SIG-M5 treated with dmso at 0.1 percent for 504 hours (cell line): ENCODE measurements around the gene GALNT18.

Experiments used
- DNase-seq: peaks from one replicate; lab custom pipeline; 2025; ENCODE audit not compliant: unreplicated experiment; lab: John Stamatoyannopoulos, UW

The GALNT18 gene

DNA sequence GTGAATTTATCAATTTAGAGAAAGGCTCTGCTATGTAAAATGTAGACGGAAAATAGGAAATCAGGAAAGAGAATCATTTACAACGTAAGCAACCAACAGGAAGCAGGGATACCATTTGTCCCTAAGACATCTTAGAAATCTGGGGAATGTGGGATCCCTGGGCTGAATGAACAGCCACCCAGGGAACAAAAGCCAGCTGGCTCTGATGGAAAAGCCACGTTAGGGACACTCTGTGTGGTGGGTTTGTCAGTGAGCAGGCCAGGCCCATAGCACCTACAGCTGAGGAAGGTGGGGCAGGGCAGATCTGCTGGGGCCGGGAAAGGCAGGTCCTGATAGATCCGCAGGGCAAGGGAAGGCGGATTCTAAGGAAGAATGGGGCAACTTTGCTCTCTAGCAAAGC is 181.7 kb downstream of the GALNT18 start:
- DNase-seq = no peak

DNA sequence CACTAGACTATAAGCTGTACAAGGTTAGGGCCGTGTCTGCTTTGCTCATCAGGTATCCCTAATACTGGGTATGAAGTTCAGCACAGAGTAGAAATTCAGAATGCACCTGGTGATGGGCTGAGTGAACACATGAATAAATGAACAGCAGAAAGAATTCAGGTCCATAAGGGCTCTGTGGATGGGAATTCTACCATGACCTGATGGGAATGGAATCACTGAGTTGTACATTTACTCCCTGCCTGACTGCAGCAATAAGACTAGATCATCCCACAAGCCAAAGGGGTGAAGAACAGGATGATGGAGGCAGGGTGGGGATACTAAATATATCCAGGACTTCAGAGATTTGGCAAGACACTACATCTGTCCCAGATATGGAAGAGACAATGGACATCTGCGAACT is 182.2 kb downstream of the GALNT18 start:
- no peak for DNase-seq

DNA sequence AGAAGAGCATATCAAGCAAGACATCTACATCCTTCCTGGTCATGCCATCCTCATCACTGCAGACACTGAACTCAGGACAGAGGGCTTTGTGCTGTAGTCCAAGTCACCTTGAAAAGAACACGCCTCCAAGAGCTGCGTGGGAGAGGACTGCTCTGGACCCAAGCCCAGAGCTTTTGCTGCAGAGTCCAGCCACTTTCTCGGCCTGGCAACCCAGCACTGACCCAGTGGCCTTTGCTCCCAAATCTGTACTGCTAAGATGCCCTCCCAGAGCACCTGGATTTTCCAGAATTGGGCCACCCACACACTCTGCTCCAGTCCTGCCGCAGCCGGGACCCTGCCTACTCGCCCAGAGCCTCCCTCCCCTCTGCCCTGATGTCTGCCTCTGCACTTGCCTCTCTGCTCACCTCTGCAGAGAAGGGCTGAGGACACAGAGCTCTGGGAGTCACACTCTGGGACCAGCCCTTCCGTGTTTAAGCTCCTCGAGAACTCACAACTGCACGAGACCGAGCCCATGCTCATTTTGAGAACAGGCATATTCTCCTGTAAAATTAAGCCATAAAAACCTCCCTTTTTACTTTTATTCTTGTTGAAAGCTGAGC is 185.0 kb downstream of the GALNT18 start:
- DNase-seq = no peak

DNA sequence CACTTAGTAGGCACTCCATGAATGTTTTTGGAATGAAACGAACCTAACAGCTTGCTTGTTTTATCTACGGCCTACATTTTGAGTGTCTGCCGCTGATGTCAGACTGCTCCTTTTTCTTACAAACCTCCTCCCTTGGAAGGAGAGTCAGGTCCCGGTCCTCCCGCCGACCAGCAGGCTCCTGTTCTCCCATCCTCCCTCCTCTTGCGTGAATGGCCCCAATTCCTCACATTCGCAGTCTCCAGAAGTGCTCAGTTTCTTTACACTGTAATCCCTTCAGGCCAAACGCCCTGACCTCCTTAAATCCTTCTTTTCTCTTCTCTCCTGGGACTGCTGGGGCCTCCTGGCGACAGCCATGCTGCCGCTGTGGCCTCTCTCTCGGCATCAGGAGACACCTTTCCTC is 186.2 kb downstream of the GALNT18 start:
- DNase-seq = no peak

DNA sequence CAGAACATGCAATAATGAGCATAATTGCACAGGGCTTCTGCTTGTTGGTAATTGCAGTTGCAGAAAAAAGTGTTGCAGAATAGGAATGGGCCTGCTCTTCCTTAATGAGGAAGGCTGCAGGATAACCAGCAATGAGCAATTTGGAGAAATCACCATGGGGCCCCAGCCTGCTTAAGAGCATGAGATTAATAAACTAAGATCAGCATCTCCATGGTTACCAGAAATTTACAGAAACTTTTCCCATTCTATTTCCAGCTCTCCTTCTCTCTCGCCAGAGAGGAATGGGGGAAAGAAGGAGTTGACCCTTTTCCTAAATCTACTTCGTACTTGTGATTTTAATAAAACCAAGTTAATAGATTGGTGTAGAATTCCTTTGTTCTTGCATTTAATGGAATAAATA is 187.8 kb downstream of the GALNT18 start:
- no peak for DNase-seq

DNA sequence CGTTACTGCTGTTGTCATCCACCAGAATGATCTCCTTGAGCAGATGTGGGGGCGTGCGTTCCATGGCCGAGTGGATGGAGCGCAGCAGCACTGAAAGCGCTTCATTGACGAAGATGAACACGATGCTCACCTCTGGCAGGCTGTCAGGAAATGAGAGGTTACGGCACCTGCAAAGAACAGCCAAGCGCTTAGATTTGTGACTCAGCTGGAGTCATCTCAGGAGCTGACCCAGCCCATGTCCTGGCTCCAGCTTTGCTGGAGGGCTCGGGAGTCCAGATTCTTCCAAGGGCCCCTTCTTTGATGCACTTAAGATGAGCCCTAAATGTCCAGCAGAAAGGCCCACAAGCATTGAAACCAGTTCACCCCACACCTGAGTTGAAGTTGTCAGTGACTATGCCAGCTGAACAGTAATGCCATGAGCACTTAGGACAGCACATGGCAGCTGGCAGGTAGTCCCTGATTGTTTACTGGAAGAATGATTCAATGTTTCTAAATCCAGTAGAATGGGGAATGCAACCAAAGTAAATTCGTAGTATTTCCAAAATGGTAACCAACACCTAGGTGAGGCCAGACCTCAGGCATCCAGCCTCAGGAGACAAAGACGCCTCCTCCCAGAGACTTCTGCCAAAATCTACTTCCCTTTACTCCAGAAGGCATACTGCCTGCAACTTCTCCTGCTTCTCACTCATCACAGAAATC is 189.0 kb downstream of the GALNT18 start:
- no peak for DNase-seq

DNA sequence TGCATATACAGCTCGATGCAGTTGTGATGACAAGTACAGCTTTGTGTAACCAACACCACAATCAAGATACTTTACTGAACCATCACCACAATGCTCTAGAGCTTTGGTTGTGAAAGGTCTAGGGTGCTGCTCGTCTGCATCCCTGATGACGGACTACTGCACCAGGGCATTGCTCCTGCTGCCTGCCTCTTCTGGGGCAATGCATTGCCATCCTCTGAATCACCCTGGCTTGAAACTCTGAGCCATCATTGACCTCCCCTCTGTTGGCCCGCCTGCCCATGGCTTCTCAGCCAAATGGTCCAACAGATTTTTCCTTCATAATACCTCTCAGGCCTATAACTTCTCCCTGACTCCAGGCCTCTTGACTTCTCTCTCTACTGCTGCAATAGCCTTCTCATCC is 191.4 kb downstream of the GALNT18 start:
- DNase-seq = no peak

DNA sequence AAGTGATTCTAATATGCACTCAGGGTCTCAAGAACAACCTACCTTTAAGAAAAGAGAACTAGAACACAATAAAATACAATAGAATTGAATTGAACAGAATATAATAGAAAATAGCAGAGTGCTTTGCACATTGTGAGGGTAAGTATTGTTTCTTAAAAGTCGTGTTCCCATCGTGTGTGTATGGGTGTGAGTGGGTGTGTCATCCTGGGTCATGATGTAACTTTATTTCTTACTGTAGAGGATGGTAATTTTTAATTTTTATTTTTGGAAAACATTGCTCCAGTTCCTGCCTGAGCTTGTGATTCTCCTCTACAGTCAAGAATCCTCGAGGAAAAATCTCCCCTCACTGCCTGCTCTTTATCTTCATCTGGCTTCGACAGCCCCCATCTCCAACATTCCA is 193.1 kb downstream of the GALNT18 start:
- DNase-seq = no peak

DNA sequence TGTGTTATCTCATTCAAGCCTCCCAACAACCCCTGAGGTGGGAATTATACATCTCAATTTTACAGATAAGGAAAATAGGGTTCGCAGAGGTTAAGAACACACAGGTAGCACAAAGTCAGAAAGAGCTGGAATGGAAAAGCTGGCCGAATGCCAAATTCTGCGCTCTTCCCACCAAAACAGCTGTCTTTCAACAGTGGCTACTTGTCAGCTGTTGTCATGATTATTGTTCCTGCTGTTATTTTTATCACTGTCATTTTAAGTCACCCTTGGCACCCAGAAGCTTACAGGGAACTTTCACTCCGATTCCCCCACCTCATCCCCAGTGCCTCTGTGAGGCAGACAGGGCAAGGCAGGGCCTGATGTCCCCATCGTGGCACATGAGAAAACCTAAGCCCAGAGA is 194.3 kb downstream of the GALNT18 start:
- DNase-seq = no peak

DNA sequence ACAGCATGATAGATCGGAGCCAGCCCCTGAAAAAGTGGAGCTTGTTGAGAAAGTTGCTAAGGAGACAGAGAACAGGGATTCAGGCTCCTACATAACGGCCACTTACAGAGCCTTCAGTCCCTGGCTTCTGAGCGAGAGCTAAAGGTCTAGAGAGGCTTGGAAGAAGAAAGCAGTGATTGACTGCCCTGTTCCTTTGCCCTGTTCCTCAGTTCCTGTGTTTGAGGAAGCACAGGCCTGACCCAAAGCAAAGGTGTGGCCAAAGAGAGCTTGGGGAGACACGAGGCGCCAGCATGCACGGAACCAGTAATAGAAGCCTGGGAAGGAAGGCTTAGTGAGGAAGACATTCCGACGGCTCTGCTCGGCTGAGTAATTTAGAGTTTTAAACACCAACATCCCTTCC is 194.7 kb downstream of the GALNT18 start:
- no peak for DNase-seq

DNA sequence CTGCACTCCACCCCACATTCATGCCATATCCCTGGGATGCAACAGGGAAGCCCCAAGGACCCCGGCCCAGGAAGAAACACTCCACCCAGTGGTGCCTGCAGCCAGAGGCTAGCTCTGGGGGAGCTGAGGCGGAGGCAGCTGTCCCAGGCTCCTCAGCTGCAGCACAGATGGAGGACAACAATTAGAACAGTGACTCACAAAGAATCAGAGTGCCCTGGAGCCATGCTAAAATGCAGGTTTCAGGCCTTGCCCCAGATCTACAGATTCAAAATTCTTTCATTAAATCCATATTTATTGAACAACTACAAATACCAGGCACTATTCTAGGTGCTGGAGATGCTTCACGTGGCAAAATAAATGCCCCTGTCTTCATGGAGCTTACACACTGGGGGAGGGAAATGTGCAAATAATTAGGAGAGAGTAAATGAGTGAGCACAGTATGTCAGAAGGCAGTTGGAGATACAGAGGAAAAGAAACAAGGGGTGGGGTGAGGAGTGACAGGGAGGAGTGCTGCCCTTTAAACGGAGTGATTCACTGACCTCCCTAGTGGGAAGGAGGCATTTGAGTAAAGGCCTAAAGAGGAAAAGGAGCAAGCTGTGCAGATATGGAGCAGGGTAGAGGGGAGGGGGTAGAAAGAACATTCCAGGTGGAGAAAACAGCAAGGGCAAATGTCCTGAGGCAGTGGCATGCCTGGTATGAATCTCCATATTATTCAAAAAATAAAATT is 195.4 kb downstream of the GALNT18 start:
- no peak for DNase-seq

DNA sequence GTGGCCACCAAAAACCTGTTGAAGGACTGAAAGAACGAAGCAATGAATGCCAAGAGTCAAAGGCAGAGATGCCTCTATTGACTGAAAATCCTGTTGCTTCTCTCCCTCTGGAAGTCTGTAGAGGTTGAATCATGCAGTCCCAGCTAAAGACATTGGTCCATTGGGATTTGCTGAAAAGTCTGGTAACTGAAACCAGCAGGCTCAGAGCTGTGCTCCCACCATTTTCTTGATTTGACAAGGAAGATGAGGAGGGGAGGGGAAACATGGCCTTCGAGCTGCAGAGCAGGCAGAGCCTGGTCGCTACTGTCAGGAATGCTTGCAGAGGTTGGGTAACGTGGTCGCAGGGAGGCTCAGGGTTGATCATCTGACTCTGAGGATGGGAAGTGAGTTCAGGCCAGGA is 196.0 kb downstream of the GALNT18 start:
- DNase-seq = no peak

DNA sequence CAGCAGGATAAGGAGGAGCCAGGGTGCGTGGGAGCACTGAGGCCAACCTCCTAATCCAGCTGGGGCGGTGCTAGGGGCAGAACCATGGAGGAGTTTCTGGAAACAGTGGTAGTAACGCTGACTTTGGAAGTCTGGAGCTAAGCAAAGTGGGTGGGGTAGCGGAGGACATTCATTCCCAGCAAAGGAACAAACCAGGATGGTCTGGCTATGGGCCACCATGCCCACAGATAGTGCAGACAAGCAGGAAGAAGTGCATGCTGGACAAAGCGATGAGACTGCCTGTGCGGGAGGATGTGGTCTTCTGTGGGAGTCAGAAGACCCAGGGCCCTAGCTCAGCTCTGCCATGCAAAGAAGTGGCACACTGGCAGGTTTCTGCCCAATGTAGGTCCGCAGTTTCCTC is 197.1 kb downstream of the GALNT18 start:
- DNase-seq = no peak

DNA sequence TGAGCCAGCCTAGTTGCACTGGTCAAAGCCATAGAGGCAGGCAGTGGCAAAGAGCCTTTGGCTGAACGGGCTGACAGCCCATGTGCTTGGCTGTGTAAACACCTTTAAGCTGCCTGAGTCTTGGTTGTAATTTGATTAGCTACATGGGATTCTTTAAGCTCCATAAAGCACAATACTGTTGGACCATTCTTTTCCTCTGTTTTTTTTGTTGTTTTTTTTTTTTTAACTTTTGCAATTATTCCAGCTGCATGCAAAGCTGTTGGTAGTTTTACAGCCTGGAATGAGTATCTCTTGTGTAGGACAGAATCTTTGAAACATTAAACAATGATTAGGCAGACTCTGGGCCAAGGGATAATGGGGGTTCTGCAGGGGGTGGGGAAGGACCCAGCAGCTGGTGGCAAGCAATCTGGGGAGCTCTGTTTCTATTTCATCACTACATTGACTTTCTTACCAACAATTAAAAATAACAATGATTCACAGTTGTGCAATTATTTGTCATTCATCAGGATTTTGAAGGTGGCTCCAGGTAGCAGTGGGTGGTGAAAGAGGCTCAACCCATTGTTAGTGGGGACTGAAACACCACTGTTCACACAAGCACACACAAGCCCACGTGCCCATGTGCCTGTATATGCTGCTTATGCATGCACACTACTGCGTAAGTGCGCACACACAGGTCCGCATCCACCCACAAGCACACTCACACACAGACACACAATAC is 199.2 kb downstream of the GALNT18 start:
- no peak for DNase-seq

DNA sequence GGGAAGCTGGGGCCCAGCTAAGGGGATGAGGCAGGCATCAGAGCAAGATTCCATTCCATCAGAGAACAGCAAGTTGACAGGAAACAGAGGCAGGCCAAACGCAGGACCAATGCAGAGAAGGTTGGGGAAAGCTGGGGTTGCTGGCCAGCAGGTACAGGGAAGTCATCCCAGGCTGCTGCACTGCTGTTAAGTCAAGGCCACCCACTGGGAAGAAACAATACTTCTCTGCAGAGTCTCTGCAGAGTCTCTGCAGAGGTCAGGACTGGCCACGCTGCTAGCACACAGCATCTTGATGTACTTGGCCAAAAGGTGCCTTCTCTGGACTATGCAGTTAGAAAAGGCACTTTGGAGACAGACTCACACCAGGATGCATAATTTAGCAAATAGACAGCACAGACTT is 200.3 kb downstream of the GALNT18 start:
- DNase-seq = no peak

DNA sequence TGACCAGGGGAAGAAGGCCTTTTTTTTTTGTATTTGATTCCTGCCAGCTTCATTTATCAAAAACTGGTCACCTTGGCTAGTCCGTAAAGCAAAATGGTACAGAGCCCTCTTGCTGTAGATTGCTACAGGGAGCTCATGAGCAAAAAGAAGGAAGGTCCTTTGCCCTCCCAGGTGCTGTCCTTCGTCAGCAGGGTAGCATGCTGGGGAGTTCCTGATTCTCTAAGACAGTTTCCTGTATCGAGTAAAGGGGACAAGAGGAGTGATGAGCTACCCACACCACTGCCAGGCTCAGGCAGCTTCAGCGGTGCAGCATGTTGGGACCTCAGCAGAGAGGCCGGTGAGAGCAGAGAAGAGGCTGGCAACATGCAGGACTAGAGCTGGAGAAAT is 200.9 kb downstream of the GALNT18 start:
- no peak for DNase-seq

DNA sequence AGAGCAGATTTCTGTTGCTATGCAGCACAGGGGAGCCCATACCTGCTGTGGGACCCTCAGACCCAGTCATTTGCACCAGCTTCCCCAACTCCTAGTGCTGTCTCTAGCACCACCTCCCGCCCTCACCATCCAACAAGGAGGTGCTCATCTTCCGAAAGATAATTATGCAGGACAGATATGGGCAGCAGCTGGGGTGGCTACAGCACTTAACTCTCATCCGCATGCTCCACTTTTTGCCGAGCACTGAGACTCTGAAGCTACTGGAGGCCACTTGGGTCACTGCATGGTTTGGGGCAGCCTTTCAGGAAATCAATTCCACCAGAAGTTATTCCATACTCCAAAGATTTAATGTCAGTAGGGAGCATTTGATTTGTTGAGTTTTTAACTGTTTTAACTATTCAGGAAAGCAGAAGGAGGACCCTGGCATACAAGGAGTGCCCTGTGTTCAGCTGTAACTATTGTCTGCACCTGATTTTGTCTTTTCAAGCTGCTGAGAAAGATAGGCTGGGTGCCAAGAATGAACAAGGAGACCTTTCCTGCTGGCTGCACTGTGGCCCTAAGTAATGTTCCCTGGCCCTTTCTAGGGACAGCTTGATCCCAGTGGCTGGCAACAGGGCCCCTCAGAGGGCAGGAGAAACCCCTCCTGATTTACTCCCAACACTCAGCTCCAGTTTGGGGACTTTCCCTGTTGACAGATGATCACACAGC is 201.5 kb downstream of the GALNT18 start:
- DNase-seq = no peak

DNA sequence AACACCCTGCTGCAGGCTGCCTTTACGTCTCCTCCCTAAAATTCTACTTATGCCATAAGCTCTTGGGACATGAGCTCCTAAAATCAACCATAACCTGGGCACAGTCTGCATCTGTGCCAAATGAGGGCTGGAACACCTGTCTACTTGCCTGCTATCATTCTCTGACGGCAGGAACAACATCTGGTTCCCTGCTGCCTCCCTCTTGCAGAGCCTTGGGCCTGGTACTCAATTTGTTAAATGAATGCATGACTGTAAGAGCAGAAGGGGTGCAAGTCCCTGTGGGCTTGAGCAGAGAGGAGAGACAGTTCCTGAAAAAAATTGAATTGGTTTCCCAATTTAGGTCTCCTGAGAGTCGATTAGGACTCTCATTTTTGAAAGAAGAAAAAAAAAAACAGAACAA is 202.1 kb downstream of the GALNT18 start:
- no peak for DNase-seq

DNA sequence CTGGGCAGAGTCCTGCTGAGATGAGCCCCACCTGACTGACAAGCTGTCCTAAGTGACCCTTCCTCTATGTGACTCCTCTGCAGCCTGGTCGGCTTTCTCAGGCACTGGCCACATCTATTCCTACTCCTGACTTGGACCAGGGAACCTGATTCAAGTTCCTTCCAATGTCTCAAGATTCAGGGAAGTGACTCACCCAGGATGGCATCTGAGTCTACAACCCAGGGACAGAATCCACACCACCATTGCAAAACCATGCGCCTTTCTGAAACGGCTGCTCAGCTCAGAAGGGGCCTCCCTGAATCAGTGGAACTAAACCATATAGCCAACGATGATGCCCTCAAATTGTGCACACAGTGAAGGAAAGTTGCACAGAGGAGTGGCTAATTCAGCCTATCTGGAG is 204.9 kb downstream of the GALNT18 start:
- DNase-seq = peak; percentile 70

DNA sequence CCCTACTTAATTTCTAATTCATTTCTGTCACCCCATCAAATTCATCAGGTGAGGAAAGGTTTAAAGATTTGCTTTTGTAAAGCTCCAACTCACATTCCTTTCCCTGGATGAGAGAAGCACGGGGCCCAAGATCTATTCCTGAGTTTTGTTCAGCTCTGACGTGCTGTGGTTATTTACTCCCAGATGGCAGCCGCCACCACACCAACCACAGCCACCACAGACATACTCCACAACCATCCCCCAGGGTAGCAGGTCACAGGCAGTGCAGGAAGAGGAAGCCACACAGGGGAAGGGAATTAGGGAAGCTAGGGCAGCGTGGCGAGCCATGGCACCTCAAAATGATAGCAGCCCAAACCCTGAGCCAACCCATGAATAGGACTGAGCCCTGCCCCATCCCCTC is 205.3 kb downstream of the GALNT18 start:
- DNase-seq = peak; percentile 85

DNA sequence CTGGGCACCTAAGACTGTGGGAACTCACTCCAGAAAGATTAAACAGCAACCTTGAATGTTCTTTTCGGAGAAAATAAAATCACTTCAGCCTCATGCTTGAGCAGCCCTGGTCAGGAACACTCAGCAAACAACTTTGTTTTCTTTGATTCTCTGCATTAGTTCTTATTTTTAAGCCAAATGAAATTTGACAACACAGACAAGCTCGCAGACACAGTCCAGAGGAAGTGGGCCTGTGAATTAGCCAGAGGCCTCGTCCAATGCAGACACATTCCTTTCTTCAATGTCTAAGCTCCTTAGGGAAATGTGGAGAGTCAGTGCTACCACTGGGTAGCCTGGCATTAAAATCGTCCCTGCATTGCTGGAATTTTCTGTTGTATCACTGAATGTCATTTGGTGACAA is 205.9 kb downstream of the GALNT18 start:
- no peak for DNase-seq
